Globus pallidus (tissue), 1 donor: ENCODE results near the gene LHFPL6.

Experiments
- DNase-seq: peaks from one replicate; pipeline ENCODE4 v3.0.0-alpha.2; 2015; ENCODE audit warnings: low spot score

LHFPL6 gene

DNA sequence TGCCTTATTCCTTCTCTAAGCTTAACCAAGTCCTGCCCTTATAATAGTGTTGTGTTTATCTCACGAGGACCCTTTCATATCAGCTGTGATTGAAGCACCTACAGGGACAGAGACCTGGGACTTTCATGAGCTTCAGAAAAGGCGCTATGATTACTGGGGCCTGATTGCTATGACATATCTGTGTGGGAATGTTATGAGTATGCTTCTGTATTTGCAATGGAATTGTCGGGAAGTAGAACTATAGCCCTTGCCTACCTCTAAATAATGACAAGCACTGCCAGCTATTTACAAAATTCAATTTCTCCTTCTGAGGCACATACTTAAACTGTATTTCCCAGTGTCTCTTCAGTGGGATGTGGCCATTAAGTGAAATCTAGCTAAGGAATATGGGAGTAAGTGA lies 191.5 kb downstream of the LHFPL6 start:
- DNase-seq: no peak

DNA sequence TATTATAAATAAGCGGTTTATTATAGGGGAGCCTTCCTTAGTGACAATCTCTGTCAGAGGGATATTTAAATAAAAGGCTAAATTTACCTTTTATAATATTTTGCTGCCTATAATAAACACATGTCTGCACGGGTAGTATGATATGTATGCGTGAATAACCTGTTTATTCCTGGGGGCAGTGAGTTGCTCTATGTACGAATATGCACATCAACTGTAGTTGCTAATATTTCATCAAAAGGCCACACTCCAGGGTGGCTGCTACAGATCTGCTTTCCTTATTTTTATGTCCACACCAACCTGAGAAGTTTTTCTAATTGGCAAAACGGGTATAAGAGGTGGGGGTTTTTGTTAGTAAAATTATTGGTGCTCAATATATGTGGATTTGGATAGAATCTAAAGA lies 192.0 kb downstream of the LHFPL6 start:
- DNase-seq: no peak

DNA sequence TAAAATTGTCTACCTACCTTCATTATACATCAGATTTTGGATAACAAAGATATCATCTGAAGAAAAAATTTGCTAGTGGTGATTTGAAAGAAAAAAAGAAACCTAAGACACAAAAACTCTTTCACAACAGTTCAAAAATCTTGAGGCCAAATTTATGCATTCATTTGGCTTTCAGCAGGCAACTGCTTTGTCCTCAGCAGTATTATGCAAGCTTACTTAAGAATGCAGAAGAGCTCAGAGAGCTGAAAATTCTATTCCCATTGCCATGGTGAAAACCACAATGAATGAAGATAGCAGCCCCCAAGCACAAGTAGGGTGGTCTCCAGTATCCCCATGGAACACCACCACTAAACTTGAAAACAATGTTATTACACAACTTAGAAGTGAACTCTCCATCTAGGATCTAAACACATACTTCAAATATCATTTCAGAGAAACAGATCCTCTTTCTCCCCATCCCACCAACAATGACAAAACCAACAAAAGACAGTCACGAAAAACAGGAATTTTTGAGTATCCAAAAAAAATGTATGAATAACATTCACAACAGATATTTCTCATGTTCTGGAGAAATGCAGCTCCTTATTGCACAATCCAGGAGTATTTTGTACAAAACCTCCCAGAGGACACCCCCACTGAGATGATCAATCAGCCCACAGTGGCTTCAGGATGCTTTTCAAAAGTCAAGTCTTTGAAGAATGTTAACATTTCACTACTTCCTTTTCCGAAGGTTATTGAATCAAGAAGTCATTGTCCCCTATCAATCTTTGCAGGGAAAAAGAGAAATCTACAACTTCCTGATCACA lies 192.7 kb downstream of the LHFPL6 start:
- DNase-seq: no peak

DNA sequence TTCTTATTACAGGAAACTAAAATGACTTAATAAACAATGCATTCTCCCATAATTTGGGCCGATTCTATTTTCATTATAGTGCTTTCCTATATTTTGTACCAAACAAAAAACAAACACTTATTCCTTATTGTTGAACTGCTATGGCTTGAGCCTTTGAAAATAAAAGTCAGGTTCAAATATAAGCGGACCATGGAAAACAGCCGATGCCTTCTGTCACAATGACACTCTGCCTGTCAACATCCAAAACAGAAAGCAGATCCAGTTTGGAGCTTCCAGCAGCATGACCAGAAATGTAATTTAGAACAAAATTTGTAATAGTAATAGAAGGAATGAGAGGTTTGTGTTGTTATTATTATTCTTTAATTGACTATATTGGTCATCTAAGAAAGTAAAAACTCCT lies 194.5 kb downstream of the LHFPL6 start:
- DNase-seq: no peak

DNA sequence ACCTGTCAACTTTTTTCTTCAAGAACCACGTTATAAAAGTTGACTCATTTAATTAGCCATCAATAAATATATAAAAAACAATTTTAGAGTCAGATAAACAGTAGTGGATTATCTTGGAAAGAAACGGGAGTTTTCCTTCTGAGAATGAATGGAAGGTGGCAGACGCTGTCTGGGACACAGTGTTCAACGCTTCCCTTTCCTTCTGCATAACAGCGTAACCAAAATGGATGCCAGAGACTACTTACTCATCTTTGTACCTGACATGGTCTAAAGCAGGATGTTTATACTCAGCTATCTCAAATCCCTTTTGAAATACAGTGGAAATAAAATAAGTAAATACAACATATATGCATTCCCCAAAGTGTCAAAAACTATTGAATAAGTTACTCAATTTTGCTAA lies 195.2 kb downstream of the LHFPL6 start:
- DNase-seq: no peak

DNA sequence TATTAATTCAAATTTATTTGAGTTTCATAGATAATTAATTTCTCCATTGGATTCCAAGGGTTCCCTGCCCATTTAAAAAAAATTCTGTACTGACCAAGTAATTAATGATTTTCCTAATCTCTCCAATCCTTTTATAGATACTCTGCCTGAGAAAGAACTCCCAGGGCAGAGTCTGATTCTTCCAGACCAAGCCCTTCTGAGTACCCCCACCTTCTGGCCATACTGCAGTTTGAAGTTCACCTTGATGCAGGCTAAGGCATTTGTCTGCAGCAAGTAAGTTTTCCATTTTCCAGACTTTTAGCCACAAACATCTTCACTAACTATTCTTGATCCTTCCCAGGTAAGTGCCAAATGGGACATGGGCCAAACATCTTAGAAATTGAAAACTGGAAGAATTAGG lies 195.9 kb downstream of the LHFPL6 start:
- DNase-seq: no peak

DNA sequence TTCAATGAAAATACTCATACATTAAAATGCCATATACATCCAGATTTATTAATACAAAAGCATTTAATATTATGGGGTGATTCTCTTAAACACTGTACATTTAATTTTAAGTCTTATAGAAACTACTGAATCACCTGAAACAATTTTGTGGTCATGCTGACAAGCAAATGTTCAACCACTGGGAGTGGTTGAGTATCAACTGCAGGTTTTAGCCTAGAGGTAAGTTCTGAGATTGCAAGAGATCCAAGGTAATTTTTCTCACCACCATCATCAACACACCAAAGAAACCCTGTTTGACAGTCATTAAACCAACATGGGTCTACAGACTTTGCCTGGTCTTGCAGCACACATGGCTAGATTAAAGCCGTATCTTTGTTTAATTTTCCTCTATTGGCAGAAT lies 196.3 kb downstream of the LHFPL6 start:
- no peak for DNase-seq

DNA sequence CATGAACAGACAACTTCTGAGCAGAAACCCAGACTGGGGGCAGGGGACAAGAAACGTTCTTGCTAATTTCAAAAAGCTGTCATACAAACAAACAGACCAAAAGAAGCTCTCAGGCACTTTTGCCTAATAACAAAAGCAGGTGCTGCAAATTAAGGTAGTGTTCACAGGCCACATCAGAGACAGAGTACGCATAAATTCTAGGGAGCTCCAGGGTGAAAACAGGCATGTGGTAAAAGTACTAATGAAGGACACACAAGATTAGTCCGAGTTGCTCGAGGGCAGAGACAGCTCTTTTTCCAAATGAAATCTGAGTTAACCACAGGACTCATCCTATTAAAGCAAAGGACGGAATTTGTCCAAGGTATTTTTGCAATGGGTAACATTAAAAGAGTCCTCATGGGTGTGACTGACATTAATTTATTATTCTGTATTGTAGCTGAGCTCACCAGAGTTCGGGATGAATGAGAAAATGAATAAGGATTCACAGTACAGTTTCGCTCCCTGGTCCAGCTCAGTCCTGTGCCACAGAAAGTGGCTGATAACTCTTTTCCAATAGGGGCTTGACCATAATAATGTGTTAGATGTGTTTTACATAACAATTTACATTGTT lies 197.3 kb downstream of the LHFPL6 start:
- DNase-seq: no peak

DNA sequence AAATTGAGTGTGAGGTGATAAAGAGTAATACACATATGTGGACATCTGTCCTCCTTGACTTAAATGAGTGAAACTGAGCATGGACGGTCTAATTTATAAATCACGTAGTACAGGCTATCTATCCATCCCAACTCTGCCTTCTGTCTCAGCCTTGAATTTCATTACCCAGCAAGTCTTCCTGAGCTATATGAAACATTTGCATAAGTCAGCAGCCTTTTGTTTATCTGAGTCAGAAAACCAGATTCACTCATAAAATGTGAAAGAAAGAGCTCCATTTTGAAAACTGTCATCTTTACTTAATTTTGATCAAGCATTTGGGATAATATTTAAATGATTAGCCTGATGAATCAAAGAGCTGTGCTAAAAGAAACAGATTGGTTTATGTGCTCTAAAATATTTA lies 197.9 kb downstream of the LHFPL6 start:
- DNase-seq: no peak

DNA sequence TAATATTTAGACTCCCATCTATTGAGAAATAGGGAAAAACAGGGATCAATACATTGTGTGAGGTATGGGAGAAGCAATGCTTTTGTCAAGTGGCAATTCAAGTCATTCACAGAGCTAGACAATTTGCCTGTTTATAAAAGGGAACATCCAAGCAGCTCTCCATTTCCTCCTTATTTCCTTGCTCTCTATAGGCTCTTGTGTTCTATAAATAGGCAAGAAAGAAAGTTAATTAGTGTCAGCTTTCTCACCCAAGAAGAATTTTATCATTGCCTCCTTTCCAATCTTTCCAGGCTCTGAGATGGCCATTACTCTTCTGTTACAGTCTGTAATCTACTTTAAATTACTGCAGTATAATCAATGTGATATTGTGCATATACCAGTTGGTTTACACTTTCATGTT lies 199.9 kb downstream of the LHFPL6 start:
- no peak for DNase-seq

DNA sequence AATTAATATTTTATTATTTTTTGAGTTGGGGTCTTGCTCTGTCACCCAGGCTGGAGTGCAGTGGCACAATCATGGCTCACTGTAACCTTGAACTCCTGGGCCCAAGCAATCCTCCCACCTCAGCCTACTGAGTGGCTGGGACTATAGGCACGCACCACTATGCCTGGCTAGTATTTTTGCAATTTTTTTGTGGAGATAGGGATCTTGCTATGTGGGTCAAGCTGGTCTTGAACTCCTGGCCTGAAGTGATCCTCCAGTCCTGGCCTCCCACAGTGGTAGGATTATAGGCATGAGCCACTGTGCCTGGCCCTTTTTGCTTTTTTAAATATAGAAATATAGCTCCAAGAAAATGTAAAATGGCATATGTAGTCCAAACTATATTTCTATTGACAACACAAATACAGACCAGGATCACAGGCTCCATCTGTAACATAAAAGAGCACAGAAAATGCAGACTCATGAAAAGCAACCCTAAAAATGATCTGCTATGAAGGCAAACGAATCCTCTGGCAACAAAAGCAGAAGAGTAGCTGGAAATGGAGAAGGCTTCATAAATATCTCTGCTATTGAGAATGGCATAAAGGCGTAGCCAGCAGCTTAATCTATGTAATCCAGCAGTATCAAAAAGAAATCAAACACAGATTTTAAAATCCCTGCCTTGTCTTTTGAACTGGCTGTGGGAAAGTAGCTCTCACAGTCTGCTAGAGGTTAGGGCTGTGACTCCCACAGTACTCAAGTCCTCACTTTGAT lies 200.6 kb downstream of the LHFPL6 start:
- no peak for DNase-seq

DNA sequence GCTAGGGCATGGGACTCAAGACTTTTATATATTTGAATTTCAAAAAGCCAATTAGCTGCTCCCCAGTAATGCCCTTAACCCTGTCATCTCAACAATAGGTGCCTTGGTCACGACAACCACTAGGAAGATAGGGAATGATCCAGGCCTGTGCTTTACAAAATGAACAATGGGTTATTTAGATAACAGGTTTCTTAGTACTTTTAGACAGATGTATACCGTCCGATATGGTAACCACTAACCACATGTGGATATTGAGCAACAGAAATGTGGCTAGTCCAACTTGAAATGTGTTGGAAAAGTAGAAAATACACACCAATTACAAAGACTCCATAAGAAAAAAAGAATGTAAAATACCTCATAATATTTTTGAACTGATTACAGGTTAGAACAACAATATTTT lies 201.2 kb downstream of the LHFPL6 start:
- no peak for DNase-seq

DNA sequence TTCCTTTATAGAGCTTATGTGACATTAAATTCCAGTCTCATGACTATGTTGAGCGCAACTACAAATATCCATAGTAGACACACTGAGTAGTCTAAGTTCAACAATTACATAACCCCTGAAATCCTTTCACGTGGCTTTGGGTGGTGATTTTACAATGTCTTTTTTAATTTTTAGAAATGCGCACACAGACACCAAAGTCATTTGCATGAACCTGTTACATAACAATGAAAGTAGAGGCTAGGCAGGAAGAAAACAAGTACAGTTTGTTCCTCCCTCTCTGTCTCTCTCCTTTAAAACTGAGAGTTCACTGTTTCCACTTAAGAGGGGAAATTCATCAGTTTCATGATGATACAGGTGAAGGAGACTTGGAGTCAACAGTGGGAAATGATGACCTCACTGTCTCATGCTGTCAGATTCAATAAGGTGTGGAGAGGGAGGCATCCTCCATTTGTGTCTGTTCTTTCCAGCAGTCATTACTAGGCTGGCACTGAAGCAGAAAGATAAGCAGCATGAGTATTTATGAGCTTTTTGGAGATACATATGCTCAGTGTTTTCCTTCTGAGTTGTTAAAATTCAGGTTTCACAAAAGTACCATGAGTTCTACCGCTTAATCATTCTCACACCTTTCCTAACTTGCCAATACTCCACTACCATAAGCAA lies 201.8 kb downstream of the LHFPL6 start:
- no peak for DNase-seq

DNA sequence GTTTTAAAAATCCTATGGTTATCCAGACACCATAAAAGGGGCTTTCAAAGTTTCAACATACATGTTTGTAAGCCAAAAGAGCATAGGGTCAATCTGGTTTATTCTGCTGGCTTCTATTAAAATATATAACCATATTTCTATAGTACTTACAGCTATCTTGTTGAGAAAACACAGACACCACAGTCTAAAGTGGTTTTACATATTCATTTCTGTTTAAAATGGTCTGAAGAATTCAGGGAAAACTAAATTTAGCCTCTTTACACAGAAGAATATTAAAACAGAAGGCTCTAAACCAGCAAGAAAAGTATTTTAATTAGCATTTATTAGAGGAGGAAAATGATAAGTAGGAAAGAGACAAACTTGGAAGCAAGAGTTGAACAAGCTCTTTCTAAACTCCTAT lies 203.9 kb downstream of the LHFPL6 start:
- no peak for DNase-seq

DNA sequence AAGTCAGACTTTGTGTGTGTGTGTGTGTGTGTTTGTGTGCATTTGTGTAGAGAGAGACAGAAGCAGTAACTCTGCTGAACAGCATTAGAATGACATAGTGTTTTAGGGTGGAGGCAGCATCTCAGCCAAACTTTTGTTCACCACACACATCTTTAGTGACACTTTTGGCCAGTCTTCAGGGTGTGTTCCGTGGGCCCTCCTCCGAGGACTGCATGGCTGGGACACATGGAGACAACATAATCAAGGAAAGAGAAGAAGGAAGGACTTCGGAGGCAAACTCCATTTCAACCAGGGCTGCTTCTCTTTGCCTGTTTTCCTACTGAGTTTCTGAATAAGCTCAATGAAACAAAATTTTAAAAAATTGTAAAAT lies 205.1 kb downstream of the LHFPL6 start:
- DNase-seq: no peak

DNA sequence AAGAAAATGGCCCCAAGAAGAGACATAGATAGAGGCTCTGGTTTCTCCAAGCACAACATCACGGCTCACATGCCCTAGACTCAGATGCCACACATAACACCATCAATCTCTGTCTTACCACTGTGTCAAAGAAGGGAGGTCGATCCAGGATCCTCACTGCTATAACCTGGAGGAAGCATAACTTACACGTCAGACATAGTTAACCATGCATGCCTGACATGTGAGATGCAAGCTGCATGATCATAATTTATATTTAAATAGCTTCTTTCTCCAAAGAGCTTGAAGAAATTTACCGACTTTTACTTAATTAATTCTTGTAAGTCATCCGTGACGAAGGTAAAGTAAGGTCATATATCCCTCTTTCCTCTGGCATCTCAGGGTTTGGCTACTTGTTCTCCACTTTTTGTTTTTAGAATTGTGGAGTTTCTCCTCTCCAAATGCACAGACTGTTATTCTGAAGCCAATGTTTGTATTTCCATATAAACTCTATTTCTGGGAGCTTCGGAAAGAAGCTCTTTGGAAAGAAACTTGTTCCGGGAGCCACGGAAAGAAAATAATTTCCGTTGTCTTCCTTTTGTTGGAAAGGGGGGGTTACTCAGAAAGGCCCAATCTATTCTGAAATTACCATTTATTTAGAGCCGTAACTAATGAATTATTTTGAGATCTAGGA lies 205.6 kb downstream of the LHFPL6 start:
- no peak for DNase-seq

DNA sequence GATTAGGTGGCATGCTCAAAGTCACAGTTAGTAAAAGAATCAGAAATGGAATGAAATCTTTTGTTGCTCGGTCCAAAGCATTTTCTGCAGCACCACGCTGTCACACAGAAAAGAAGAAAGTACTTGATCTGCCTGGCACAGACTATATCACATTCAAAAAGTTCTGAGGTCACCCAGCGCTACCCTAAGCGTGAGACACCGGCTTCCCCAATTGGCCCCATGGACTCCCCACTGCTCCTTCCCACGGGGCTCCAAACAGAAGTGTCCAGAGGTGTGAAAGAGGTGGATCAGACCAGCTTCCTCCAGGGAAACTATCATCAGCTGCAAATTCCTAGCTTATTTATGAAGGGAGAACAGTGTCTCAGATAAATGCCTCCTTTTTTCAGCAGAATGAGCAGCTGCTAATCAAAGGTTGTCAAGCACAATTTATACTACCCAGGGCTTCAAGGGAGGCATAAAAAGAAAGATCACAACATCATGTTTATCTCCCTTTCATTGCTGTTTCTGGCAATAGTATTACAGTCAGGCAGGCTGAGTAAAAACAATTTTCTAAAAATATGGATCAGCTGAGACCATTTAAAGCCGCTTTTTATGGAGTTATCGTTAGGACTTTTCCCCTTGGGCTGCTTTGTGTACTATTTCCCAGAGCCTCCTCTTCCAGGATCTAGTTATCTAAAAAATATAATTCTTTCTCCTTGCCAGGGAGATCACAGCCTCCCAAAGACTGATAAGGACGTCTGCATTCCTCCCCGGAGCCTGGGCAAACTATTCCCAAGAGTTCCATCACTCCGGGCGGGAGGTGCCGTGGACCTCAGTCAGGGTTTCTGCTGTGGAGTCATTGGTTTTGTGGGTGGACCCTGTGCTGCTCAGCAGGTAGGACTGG lies 208.0 kb downstream of the LHFPL6 start:
- no peak for DNase-seq

DNA sequence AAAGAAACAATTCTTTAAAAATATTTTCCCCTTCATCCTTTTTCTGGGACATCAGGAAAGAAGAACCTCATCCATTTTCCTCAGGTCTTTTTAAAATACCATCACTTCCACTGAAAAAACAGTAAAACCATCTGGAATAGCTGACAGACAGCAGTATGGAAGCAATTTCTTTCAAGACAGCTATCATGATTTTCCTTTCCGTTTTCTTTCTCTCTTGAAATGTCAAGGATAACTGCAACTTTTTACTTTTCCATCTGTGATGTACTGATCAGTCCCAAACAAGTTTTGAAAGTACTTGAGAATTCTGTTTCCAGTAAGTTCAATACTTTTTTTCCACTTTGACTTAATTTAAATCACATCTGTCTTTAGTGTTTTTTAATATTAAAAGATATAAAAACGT lies 211.2 kb downstream of the LHFPL6 start:
- no peak for DNase-seq

DNA sequence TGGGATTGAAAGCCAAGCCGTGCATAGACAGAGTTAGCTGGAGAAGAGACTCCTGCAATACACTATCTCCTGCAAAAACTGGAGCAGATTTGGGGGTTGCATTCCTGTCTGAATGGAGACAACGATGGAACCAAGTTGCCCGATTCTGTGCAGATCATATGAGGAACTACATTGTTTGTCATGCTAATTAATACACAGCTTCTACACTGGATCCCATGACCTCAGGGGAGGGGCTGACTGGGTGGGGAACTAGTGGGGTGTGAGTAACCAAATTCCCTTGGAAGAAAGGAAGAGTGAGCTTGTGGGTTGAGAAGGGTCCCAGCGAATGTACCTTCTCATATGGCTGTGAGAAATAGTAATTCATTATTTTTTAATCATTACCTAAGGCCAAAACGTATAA lies 214.0 kb downstream of the LHFPL6 start:
- DNase-seq: no peak

DNA sequence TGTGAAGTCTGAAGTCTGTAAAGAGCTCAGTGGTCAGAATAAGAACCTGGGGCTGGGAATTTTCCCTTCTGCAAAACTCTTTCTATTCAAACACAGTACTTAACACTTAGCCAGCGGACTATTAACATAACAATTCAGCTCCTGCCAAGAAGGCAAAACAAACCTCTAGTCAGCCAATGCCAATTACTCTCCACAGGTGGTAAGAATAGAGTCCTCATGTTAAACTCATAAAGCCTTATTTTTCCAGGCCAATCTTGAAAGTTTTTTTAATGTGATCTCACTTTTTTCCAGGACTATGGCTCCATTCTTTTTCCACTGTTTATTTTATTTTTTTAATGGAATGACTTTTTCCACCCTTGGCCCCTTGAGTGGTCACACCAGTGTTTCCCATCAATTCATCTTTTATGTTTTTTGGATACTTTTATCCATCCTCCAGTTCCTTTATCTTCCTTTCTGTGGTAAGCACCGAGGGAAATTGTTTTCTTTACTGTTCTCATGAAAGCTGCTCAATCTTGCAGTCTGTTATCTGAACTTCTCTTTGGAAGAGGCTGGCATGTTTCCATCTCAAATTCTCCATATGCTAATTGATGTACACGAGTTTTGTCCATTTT lies 217.3 kb downstream of the LHFPL6 start:
- peak; percentile 53 for DNase-seq

DNA sequence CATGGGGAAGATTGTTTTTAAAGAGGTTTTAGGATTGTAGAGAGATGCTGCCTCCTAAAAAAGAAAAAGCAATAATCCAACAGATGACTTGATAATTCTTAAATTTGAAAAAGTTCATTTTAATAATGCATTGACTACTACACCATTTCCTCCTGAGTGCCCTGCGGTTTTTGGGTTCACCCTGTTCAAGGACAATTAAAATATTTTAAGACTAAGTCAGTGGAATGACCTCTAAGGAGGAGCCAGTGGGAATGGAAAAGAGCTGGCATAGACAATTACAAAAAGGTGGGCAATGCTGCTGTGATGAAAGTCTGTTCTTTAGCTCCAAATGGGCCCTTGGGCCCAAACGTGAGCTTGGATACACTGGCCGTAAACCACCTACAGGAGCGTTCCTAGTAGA lies 217.8 kb downstream of the LHFPL6 start:
- no peak for DNase-seq
